Astrocyte (in vitro differentiated cells and primary cell): ENCODE measurements around the gene APBB2.

Experiments
- EZH2 ChIP-seq: IDR thresholded peaks from 2 replicates; pipeline ENCODE4 v1.6.1; 2012; ENCODE audit warnings: mild to moderate bottlenecking, low read length, inconsistent platforms; ENCODE audit not compliant: insufficient read depth
- TF ChIP-seq, protein P1 (sequence below): IDR thresholded peaks from 2 replicates; pipeline ENCODE4 v1.5.1; 2011; ENCODE audit warnings: low read depth, mild to moderate bottlenecking, inconsistent platforms, low read length, moderate library complexity; ENCODE audit not compliant: insufficient read depth

DNA sequence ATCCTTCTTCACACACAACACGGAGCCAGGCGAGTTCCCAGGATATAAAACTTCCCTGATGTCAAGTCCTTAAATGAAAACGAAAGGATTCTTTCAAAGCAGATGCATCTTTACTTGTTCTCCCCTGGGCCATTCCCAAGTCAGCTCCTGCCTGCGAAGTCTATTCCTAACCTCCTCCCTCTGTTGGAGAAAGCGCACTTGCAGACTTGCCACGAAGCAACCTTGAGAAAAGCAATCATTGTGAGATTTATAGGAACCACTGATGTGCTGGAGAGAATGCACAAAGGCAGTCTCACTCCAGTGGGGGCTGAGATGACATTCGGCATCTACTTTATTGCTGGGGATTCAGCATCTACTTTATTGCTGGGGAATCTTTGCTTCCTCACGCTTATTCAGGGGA is 308.9 kb downstream of the APBB2 start:
- TF ChIP-seq, protein P1, sequence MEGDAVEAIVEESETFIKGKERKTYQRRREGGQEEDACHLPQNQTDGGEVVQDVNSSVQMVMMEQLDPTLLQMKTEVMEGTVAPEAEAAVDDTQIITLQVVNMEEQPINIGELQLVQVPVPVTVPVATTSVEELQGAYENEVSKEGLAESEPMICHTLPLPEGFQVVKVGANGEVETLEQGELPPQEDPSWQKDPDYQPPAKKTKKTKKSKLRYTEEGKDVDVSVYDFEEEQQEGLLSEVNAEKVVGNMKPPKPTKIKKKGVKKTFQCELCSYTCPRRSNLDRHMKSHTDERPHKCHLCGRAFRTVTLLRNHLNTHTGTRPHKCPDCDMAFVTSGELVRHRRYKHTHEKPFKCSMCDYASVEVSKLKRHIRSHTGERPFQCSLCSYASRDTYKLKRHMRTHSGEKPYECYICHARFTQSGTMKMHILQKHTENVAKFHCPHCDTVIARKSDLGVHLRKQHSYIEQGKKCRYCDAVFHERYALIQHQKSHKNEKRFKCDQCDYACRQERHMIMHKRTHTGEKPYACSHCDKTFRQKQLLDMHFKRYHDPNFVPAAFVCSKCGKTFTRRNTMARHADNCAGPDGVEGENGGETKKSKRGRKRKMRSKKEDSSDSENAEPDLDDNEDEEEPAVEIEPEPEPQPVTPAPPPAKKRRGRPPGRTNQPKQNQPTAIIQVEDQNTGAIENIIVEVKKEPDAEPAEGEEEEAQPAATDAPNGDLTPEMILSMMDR: no peak
- TF ChIP-seq EZH2: no peak
